Muscle of leg (tissue), 11 donors: ENCODE measurements around the gene SCN10A. TPM values are rescaled to one million over a fixed set of nuclear protein-coding genes. Genes with fewer than 3 reads are reported as not detected.

Experiments
- DNase-seq: peaks from one replicate; pipeline ENCODE4 v3.0.0; 2013
- H3K27ac ChIP-seq: one replicate; pipeline ENCODE4 v1.5.1; 2013; ENCODE audit warnings: mild to moderate bottlenecking, low read length, control low read depth
- H3K27me3 ChIP-seq: one replicate; pipeline ENCODE4 v1.6.1; 2013; ENCODE audit warnings: low read length; ENCODE audit not compliant: control insufficient read depth, insufficient read depth
- H3K36me3 ChIP-seq: one replicate; pipeline ENCODE4 v1.6.1; 2013; ENCODE audit warnings: low read length; ENCODE audit not compliant: control insufficient read depth, insufficient read depth
- H3K4me1 ChIP-seq: one replicate; pipeline ENCODE4 v1.6.1; 2013; ENCODE audit warnings: low read length; ENCODE audit not compliant: control insufficient read depth, insufficient read depth
- H3K4me3 ChIP-seq: one replicate; pipeline ENCODE4 v1.5.1; 2013; ENCODE audit warnings: low read length, control low read depth
- H3K9me3 ChIP-seq: replicated peaks from 2 replicates; pipeline ENCODE4 v1.6.1; 2013; ENCODE audit warnings: low read depth, low read length; ENCODE audit not compliant: control insufficient read depth
- WGBS: methylation state at CpG from one replicate; pipeline ENCODE4 v1.1.5; 2013; ENCODE audit warnings: missing lambda C conversion rate; ENCODE audit not compliant: insufficient coverage; 5-methylcytosine and 5-hydroxymethylcytosine counted together
- polyA plus RNA-seq, 8 donors: library from polyadenylated mRNA; unstranded; fragments of 120-200 nt; gene quantifications; one replicate each; pipeline versions ENCODE4 v1.2.1 to v1.2.3, GENCODE V29; 2013; ENCODE audit warnings: inconsistent platforms in 1 of 8, low replicate concordance in 1 of 8; ENCODE audit not compliant: insufficient read length in 8 of 8, insufficient read depth in 1 of 8
- total RNA-seq: library from RNA; stranded (reverse); fragments of 120-200 nt; gene quantifications from one replicate; pipeline ENCODE4 v1.2.4, GENCODE V29; 2013

Gene SCN10A
- total and polyA plus RNA-seq, 9 donors = not detected

- Histone ChIP-seq H3K4me1 (peaks cover 20% of the 10 kb centered on the region), H3K36me3 (no peaks in the 10 kb centered on the region), H3K27ac (no peak overlapping the region), H3K27me3 (peaks cover 6% of the 10 kb centered on the region), H3K4me3 (no peak overlapping the region), H3K9me3 (no peaks in the 10 kb centered on the region)
- peak; percentile 3 for DNase-seq
- WGBS = 33% methylated on average over 8 of the region's 16 CpGs
Measured at GRCh38 chr3:38723569-38724391, 92.2 kb downstream of the SCN10A start.

GRCh38 chr3:38722781-38723568 is 93.0 kb downstream of the SCN10A start:
- no peak for DNase-seq
- Histone ChIP-seq H3K4me3 (no peak overlapping the region), H3K4me1 (peaks cover 20% of the 10 kb centered on the region), H3K9me3 (no peaks in the 10 kb centered on the region), H3K27me3 (peaks cover 6% of the 10 kb centered on the region), H3K27ac (no peak overlapping the region), H3K36me3 (no peaks in the 10 kb centered on the region)
- 54% methylated on average over 7 of the region's 12 CpGs for WGBS

GRCh38 chr3:38721207-38721772 is 94.7 kb downstream of the SCN10A start:
- Histone ChIP-seq H3K9me3 (no peaks in the 10 kb centered on the region), H3K4me1 (peaks cover 16% of the 10 kb centered on the region), H3K4me3 (no peak overlapping the region), H3K36me3 (no peaks in the 10 kb centered on the region), H3K27me3 (peaks cover 6% of the 10 kb centered on the region), H3K27ac (no peak overlapping the region)
- DNase-seq = no peak
- WGBS = 89% methylated on average over 4 of the region's 5 CpGs

- Histone ChIP-seq H3K27me3 (peaks cover 6% of the 10 kb centered on the region), H3K4me1 (peaks cover 12% of the 10 kb centered on the region), H3K36me3 (no peaks in the 10 kb centered on the region), H3K4me3 (no peak overlapping the region), H3K27ac (no peak overlapping the region), H3K9me3 (no peaks in the 10 kb centered on the region)
- 44% methylated on average over 4 of the region's 4 CpGs for WGBS
- DNase-seq = no peak
Measured at GRCh38 chr3:38720465-38720864, 95.6 kb downstream of the SCN10A start.

- H3K27me3 ChIP-seq = no peaks in the 10 kb centered on the region
- H3K4me3 ChIP-seq = no peak overlapping the region
- H3K27ac ChIP-seq = no peak overlapping the region
- H3K9me3 ChIP-seq = no peaks in the 10 kb centered on the region
- no peak for DNase-seq
- no peaks in the 10 kb centered on the region for H3K4me1 ChIP-seq
- WGBS = no CpG with 5 or more reads among the region's 5 CpGs
- H3K36me3 ChIP-seq = no peaks in the 10 kb centered on the region
Measured at GRCh38 chr3:38717355-38718240, 98.4 kb downstream of the SCN10A start.

GRCh38 chr3:38713121-38713520 is 102.9 kb downstream of the SCN10A start:
- Histone ChIP-seq H3K27ac (no peak overlapping the region), H3K9me3 (no peaks in the 10 kb centered on the region), H3K36me3 (no peaks in the 10 kb centered on the region), H3K27me3 (no peaks in the 10 kb centered on the region), H3K4me1 (no peaks in the 10 kb centered on the region), H3K4me3 (no peak overlapping the region)
- WGBS = 90% methylated on average over 2 of the region's 2 CpGs
- no peak for DNase-seq

GRCh38 chr3:38711321-38711720 is 104.7 kb downstream of the SCN10A start:
- DNase-seq = no peak
- H3K27ac ChIP-seq = no peak overlapping the region
- no peaks in the 10 kb centered on the region for H3K36me3 ChIP-seq
- no peaks in the 10 kb centered on the region for H3K9me3 ChIP-seq
- H3K4me1 ChIP-seq = no peaks in the 10 kb centered on the region
- H3K27me3 ChIP-seq = peaks cover 3% of the 10 kb centered on the region
- no peak overlapping the region for H3K4me3 ChIP-seq

GRCh38 chr3:38707730-38708129 is 108.3 kb downstream of the SCN10A start:
- no peak for DNase-seq
- H3K4me1 ChIP-seq = no peaks in the 10 kb centered on the region
- no CpG with 5 or more reads among the region's 1 CpG for WGBS
- no peaks in the 10 kb centered on the region for H3K9me3 ChIP-seq
- H3K27ac ChIP-seq = no peak overlapping the region
- H3K27me3 ChIP-seq = peaks cover 6% of the 10 kb centered on the region
- H3K36me3 ChIP-seq = no peaks in the 10 kb centered on the region
- no peak overlapping the region for H3K4me3 ChIP-seq

- no peak for DNase-seq
- Histone ChIP-seq H3K4me3 (no peak overlapping the region), H3K27me3 (peaks cover 6% of the 10 kb centered on the region), H3K36me3 (no peaks in the 10 kb centered on the region), H3K9me3 (no peaks in the 10 kb centered on the region), H3K27ac (no peak overlapping the region), H3K4me1 (no peaks in the 10 kb centered on the region)
- WGBS = 64% methylated on average over 2 of the region's 2 CpGs
Measured at GRCh38 chr3:38706961-38707360, 109.1 kb downstream of the SCN10A start.
